HG03039 (cell line): ENCODE measurements around the gene LMNTD1.
"Not testable (repeated sequence)": the region's sequence is repeated elsewhere in the genome, so short reads cannot be mapped to it uniquely, and the experiment has no call there.

Source experiments
- ATAC-seq: cut with Tn5 transposase; IDR thresholded peaks from one replicate; pipeline ENCODE4 v1.9.1; 2021; ENCODE audit warnings: mild to moderate bottlenecking, moderate library complexity; ENCODE audit not compliant: unreplicated experiment

LMNTD1 gene

GRCh38 chr12:25553098-25553497 is at the start of gene LMNTD1:
Gene LMNTD1 (minus strand): TSS chr12:25553283. CDS start chr12:25552959, 324 bp downstream.
- ATAC-seq, result no peak

- ATAC-seq, result no peak
Measured at GRCh38 chr12:25598956-25599355, 45.9 kb upstream of the LMNTD1 start.

- not testable (repeated sequence) for ATAC-seq
Measured at GRCh38 chr12:25595496-25595895, 42.4 kb upstream of the LMNTD1 start.

GRCh38 chr12:25594376-25594775 is 41.3 kb upstream of the LMNTD1 start:
- no peak for ATAC-seq

GRCh38 chr12:25592725-25593495 is 39.8 kb upstream of the LMNTD1 start:
- no peak for ATAC-seq

- no peak for ATAC-seq
Measured at GRCh38 chr12:25591144-25591543, 38.1 kb upstream of the LMNTD1 start.

- no peak for ATAC-seq
Measured at GRCh38 chr12:25590011-25590721, 37.1 kb upstream of the LMNTD1 start.

GRCh38 chr12:25587346-25587745 is 34.3 kb upstream of the LMNTD1 start:
- ATAC-seq, result no peak

- no peak for ATAC-seq
Measured at GRCh38 chr12:25585662-25586061, 32.6 kb upstream of the LMNTD1 start.

GRCh38 chr12:25585021-25585523 is 32.0 kb upstream of the LMNTD1 start:
- ATAC-seq, result no peak

- no peak for ATAC-seq
Measured at GRCh38 chr12:25584596-25584995, 31.5 kb upstream of the LMNTD1 start.

GRCh38 chr12:25583545-25583944 is 30.5 kb upstream of the LMNTD1 start:
- no peak for ATAC-seq

- ATAC-seq, result no peak
Measured at GRCh38 chr12:25581067-25581466, 28.0 kb upstream of the LMNTD1 start.

- no peak for ATAC-seq
Measured at GRCh38 chr12:25578411-25579143, 25.5 kb upstream of the LMNTD1 start.

GRCh38 chr12:25574761-25575160 is 21.7 kb upstream of the LMNTD1 start:
- ATAC-seq, result no peak

- ATAC-seq, result no peak
Measured at GRCh38 chr12:25573346-25573745, 20.3 kb upstream of the LMNTD1 start.

- no peak for ATAC-seq
Measured at GRCh38 chr12:25570418-25570817, 17.3 kb upstream of the LMNTD1 start.

GRCh38 chr12:25566202-25566949 is 13.3 kb upstream of the LMNTD1 start:
- no peak for ATAC-seq

GRCh38 chr12:25558586-25558985 is 5.5 kb upstream of the LMNTD1 start:
- ATAC-seq, result no peak

- ATAC-seq, result no peak
Measured at GRCh38 chr12:25557830-25558436, 4.8 kb upstream of the LMNTD1 start.
